ENCODE data around the gene ZNF276. TPM values are rescaled to one million over a fixed set of nuclear protein-coding genes. Genes with fewer than 3 reads are reported as not detected.

ZNF276 gene
- total RNA-seq, 1 experiment from 2014 or later = 28.8 TPM

DNA sequence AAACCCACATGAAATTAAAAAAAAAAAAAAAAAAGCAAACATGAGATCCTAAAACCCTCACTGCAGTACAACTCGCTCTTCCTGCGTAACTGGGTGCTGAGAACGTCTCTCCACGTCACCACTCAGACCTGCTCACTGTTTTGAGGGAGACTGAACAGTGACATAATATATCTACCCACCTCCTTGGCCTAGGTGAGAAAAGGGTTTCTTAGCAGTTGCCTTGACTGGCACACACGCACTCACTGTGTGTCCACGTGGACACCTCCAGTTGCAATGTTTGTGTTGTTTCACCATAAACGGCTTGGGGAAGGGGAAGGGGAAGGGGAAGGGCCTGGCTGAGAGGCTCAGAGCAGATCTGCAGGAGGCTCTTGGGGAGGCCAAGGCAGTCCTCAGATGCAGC is 63.1 kb downstream of the ZNF276 start:
- Histone ChIP-seq H3K9me2 (ENCODE audit: insufficient read depth) (no peaks in the 10 kb centered on the region), H3K4me3 (no peak overlapping the region), H3K4me2 (no peak overlapping the region), H3F3A (ENCODE audit: insufficient read depth, low read depth) (no peaks in the 10 kb centered on the region), H3K4me1 (replicated peaks; ENCODE audit: insufficient read depth) (no peaks in the 10 kb centered on the region), H2AFZ (no peak overlapping the region), H4K20me1 (ENCODE audit: insufficient read depth) (no peaks in the 10 kb centered on the region), H3K79me2 (ENCODE audit: low read depth) (no peaks in the 10 kb centered on the region), H3K9me3 (ENCODE audit: insufficient read depth, low read depth) (no peaks in the 10 kb centered on the region), H3K36me3 (ENCODE audit: low read depth) (no peaks in the 10 kb centered on the region), H3K27ac (no peak overlapping the region), H3K27me3 (ENCODE audit: insufficient read depth, low read depth) (no peaks in the 10 kb centered on the region)
- CTCF ChIA-PET = no interaction called here
- no TSS peak for BruUV-seq (replicated peaks)
- TF ChIP-seq, protein P1, sequence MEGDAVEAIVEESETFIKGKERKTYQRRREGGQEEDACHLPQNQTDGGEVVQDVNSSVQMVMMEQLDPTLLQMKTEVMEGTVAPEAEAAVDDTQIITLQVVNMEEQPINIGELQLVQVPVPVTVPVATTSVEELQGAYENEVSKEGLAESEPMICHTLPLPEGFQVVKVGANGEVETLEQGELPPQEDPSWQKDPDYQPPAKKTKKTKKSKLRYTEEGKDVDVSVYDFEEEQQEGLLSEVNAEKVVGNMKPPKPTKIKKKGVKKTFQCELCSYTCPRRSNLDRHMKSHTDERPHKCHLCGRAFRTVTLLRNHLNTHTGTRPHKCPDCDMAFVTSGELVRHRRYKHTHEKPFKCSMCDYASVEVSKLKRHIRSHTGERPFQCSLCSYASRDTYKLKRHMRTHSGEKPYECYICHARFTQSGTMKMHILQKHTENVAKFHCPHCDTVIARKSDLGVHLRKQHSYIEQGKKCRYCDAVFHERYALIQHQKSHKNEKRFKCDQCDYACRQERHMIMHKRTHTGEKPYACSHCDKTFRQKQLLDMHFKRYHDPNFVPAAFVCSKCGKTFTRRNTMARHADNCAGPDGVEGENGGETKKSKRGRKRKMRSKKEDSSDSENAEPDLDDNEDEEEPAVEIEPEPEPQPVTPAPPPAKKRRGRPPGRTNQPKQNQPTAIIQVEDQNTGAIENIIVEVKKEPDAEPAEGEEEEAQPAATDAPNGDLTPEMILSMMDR (conservative IDR thresholded peaks at IDR 0.05) = no peak
- no peak for TF ChIP-seq EZH2 (IDR thresholded peaks at IDR 0.05; ENCODE audit: low read depth)
- intact Hi-C loops (cut with micrococcal nuclease; ENCODE audit: unreplicated experiment) = no loop called here
- no peak for DNase-seq
- POLR2A ChIA-PET (ENCODE audit: unreplicated experiment) = no interaction called here

DNA sequence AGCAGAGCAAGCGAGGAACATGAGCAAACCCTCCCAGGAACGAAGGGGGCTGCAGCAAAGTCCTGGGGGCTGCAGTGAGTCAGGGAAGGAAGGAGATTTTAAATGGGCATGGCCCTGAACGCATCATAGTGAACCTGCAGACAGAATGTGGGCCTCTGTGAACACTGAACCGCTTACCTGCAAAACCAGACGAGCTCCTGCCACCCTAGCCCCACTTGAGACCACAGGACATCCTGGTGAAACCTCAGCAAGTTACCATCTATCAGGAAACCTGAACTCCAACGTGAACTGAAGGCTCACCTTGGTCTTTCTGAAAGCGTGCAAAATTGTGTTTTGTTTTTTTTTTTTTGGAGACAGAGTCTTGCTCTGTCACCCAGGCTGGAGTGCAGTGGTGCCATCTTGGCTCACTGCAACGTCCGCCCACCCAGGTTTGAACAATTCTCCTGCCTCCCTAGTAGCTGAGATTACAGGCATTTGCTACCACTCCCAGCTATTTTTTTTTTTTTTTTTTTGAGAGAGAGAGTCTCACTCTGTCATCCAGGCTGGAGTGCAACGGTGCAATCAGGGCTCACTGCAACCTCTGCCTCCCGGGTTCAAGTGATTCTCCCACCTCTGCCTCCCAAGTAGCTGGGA is 64.3 kb downstream of the ZNF276 start:
- no peaks in the 10 kb centered on the region for H3K27me3 ChIP-seq (ENCODE audit: insufficient read depth, low read depth)

DNA sequence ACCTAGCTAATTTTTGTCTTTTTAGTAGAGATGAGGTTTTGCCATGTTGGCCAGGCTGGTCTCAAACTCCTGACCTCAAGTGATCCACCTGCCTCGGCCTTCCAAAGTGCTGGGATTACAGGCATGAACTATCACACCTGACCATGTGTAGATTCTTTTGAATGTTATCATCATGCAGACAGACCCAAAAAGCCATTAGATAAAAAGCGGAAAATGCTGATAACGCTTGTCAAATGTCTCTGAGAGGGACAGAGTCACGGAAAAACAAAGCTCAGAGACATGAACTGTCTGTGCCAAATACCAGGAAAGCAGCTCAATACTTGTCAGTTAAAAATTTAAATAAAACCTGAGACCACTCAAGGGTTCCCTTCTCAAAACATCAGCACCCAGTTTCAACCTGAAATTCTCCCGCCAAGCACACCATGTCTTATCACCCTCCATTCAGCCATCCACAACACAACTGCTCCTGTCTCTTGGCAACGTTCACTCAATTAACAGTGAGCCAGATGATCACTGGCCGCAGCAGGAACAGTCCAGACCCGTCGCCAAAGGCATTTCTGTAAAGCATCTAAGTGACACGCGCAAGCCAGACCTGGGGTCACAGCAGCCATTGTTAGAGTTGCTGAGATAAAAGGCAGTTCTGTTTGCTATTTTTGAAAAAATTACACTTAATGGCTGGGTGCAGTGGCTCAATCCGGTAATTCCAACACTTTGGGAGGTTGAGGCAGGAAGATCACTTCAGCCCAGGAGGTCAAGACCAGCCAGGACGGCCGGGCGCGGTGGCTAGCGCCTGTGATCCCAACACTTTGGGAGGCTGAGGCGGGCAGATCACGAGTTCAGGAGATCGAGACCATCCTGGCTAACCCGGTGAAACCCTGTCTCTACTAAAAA is 65.4 kb downstream of the ZNF276 start:
- intact Hi-C loops (cut with micrococcal nuclease; ENCODE audit: unreplicated experiment) = no loop called here

More for the DNA sequence above, 64.3 kb downstream of the ZNF276 start:
- no peaks in the 10 kb centered on the region for H4K20me1 ChIP-seq (ENCODE audit: insufficient read depth)
- intact Hi-C loops (cut with micrococcal nuclease; ENCODE audit: unreplicated experiment) = no loop called here
- no peak for TF ChIP-seq EZH2 (IDR thresholded peaks at IDR 0.05; ENCODE audit: low read depth)
- TF ChIP-seq, protein P1 (conservative IDR thresholded peaks at IDR 0.05) = no peak
- H3F3A ChIP-seq (ENCODE audit: insufficient read depth, low read depth) = no peaks in the 10 kb centered on the region
- no peaks in the 10 kb centered on the region for H3K4me1 ChIP-seq (replicated peaks; ENCODE audit: insufficient read depth)
- ChIA-PET POLR2A (ENCODE audit: unreplicated experiment) (no interaction called here), CTCF (no interaction called here)
- no peak for DNase-seq
- no peak overlapping the region for H3K27ac ChIP-seq
- BruUV-seq (replicated peaks) = no TSS peak
- no peak overlapping the region for H2AFZ ChIP-seq
- H3K9me2 ChIP-seq (ENCODE audit: insufficient read depth) = no peaks in the 10 kb centered on the region
- H3K79me2 ChIP-seq (ENCODE audit: low read depth) = no peaks in the 10 kb centered on the region
- no peaks in the 10 kb centered on the region for H3K9me3 ChIP-seq (ENCODE audit: insufficient read depth, low read depth)
- no peaks in the 10 kb centered on the region for H3K36me3 ChIP-seq (ENCODE audit: low read depth)
- no peak overlapping the region for H3K4me3 ChIP-seq
- H3K4me2 ChIP-seq = no peak overlapping the region

More for the DNA sequence above, 65.4 kb downstream of the ZNF276 start:
- DNase-seq = no peak
- Histone ChIP-seq H3K27me3 (ENCODE audit: insufficient read depth, low read depth) (no peaks in the 10 kb centered on the region), H3K27ac (no peak overlapping the region), H3F3A (ENCODE audit: insufficient read depth, low read depth) (no peaks in the 10 kb centered on the region), H3K4me1 (replicated peaks; ENCODE audit: insufficient read depth) (no peaks in the 10 kb centered on the region), H4K20me1 (ENCODE audit: insufficient read depth) (no peaks in the 10 kb centered on the region), H3K9me3 (ENCODE audit: insufficient read depth, low read depth) (no peaks in the 10 kb centered on the region), H3K36me3 (ENCODE audit: low read depth) (no peaks in the 10 kb centered on the region), H3K4me2 (no peak overlapping the region), H2AFZ (no peak overlapping the region), H3K4me3 (no peak overlapping the region), H3K79me2 (ENCODE audit: low read depth) (no peaks in the 10 kb centered on the region), H3K9me2 (ENCODE audit: insufficient read depth) (no peaks in the 10 kb centered on the region)
- TF ChIP-seq EZH2 (IDR thresholded peaks at IDR 0.05; ENCODE audit: low read depth) = no peak
- TF ChIP-seq, protein P1 (conservative IDR thresholded peaks at IDR 0.05) = no peak
- BruUV-seq (replicated peaks) = no TSS peak
- POLR2A ChIA-PET (ENCODE audit: unreplicated experiment) = no interaction called here
- CTCF ChIA-PET = no interaction called here
